ACC112 (cell line): Measurements from ENCODE around the gene CALHM2.
"Not testable (repeated sequence)": the region's sequence is repeated elsewhere in the genome, so short reads cannot be mapped to it uniquely, and the experiment has no call there.

Experiments used
- H2AFZ ChIP-seq: fragments of 200-600 bp; sonication (generic); one replicate; pipeline ENCODE4 v1.6.0; 2017; ENCODE audit warnings: antibody characterized with exemption, low read length; ENCODE audit not compliant: unreplicated experiment
- H3K27ac ChIP-seq: fragments of 200-600 bp; sonication (generic); 2 replicates; pipeline ENCODE4 v1.5.1; 2014; ENCODE audit warnings: low read depth, mild to moderate bottlenecking, antibody characterized with exemption, low read length, moderate library complexity
- H3K27me3 ChIP-seq: fragments of 200-600 bp; sonication (generic); 2 replicates; pipeline ENCODE4 v1.6.1; 2014; ENCODE audit warnings: mild to moderate bottlenecking, antibody characterized with exemption, low read length, moderate library complexity, mixed read lengths; ENCODE audit not compliant: insufficient read depth
- H3K36me3 ChIP-seq: fragments of 200-600 bp; sonication (generic); 2 replicates; pipeline ENCODE4 v1.6.1; 2016; ENCODE audit warnings: mild to moderate bottlenecking, antibody characterized with exemption, low read length, moderate library complexity, mixed read lengths; ENCODE audit not compliant: insufficient read depth
- H3K4me1 ChIP-seq: fragments of 200-600 bp; sonication (generic); one replicate; pipeline ENCODE4 v1.6.1; 2016; ENCODE audit warnings: low read length, mixed read lengths; ENCODE audit not compliant: insufficient read depth, unreplicated experiment, control insufficient read depth
- H3K4me3 ChIP-seq: fragments of 200-600 bp; sonication (generic); 2 replicates; pipeline ENCODE4 v1.5.1; 2014; ENCODE audit warnings: mild to moderate bottlenecking, low read depth, low read length
- H3K79me2 ChIP-seq: fragments of 200-600 bp; sonication (generic); one replicate; pipeline ENCODE4 v1.6.0; 2016; ENCODE audit warnings: low read length; ENCODE audit not compliant: control insufficient read depth, unreplicated experiment, insufficient read depth

CALHM2 gene

DNA sequence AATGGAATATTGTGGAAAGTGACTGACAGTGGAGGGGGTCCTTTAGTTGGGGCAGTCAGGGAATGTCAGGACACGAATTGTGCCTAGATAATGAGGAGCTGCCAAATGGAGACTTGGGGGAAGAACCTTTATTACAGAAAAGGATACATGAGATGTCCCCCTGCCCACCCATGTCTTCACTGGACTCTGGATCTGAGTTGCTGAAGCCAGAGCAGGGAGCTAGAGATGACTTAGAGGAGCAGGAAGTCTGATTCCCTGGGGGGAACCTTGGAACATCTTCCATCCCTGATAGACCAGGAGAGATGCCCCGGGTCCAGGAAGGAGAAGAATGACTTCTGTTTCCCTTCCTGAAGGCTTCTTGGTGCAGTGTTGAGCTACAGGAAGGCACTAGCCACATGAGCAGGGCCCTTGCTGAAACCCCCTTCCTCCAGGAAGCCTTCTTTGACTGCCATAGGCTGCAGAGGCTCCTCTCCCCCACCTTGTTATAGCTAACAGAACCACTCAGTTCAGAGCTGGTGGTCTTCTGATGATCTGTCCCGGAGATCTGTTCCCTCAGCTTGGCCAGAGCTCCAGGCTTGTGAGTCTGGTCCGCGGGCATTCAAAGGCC lies 40.6 kb upstream of the CALHM2 start:
- Histone ChIP-seq H3K27me3 (peaks cover 41% of the 10 kb centered on the region), H3K27ac (peak overlapping the region; percentile 3; the same call in 1 of the 2 replicates), H3K4me3 (peak overlapping the region; percentile 77; the same call in 1 of the 2 replicates), H3K4me1 (peaks cover 19% of the 10 kb centered on the region), H2AFZ (peak overlapping the region; percentile 32), H3K36me3 (no peaks in the 10 kb centered on the region), H3K79me2 (no peaks in the 10 kb centered on the region)

DNA sequence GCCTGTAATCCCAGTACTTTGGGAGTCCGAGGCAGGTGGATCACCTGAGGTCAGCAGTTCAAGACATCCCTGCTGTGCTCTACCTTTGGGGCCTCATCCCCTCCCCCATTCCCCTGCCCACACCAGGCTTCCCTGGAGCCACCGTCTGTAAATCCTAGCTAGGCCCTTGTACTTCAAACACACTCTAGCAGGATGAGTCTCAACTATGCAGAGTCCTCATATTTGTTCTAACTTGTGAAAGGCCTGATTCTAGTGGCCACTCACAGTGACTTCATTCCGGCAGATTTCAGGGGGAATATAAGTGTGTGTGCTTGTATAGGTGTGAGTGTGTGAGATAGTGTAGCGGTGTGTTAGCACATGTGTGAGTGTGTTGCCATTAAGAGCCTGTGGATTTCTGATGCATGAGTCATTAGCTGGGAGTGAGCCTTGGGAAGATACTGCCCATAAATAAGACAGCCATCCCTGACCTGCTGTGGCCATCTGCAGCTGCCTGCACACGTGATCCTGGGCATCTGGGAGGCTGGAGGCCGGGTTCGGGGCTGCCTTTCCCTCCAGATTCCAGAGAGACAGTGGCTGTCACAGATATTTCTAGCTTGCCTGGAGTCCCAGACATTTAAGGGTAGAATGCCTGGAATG lies 39.7 kb upstream of the CALHM2 start:
- Histone ChIP-seq H3K36me3 (no peaks in the 10 kb centered on the region), H3K4me1 (peaks cover 19% of the 10 kb centered on the region), H3K4me3 (no peak overlapping the region), H2AFZ (no peak overlapping the region), H3K27me3 (peaks cover 31% of the 10 kb centered on the region), H3K79me2 (no peaks in the 10 kb centered on the region), H3K27ac (peak overlapping the region; percentile 3; the same call in 1 of the 2 replicates)

DNA sequence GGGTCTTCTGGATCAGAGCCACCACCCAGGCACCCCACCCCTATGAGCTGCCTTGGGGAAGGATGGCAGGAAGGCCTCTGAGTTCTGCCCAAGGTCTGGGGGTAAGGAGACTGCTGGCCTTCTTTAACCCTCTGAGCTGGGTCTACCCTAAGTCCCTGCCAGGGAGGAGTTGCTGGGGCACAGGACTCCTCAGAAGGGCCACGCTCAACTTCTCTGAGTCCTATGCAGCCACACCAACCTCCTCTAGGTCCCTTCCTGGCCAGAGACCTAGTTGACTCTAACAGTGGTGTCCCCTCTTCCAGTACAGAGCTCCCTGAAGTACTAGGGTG lies 38.8 kb upstream of the CALHM2 start:
- Histone ChIP-seq H3K27ac (no peak overlapping the region), H3K27me3 (peaks cover 22% of the 10 kb centered on the region), H2AFZ (no peak overlapping the region)

DNA sequence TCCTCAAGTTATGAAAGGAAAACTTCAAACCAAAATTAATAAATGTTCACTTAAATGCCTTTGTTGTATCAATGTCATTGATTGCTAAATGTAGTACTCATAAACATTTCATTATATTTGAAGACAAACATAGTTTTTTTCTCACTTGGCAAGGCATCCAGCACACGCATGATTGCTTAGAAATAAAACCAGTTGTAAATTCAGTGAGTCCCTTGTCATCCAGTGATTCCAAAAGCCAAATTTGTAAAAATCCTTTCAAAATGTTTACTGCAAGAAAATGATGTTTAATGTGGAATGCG lies 35.2 kb upstream of the CALHM2 start:
- H3K27ac ChIP-seq, result no peak overlapping the region
- H3K79me2 ChIP-seq, result no peaks in the 10 kb centered on the region
- peaks cover 9% of the 10 kb centered on the region for H3K4me1 ChIP-seq

More for the DNA sequence above, 38.8 kb upstream of the CALHM2 start:
- Histone ChIP-seq H3K36me3 (no peaks in the 10 kb centered on the region), H3K4me3 (no peak overlapping the region), H3K4me1 (peaks cover 19% of the 10 kb centered on the region), H3K79me2 (no peaks in the 10 kb centered on the region)

DNA sequence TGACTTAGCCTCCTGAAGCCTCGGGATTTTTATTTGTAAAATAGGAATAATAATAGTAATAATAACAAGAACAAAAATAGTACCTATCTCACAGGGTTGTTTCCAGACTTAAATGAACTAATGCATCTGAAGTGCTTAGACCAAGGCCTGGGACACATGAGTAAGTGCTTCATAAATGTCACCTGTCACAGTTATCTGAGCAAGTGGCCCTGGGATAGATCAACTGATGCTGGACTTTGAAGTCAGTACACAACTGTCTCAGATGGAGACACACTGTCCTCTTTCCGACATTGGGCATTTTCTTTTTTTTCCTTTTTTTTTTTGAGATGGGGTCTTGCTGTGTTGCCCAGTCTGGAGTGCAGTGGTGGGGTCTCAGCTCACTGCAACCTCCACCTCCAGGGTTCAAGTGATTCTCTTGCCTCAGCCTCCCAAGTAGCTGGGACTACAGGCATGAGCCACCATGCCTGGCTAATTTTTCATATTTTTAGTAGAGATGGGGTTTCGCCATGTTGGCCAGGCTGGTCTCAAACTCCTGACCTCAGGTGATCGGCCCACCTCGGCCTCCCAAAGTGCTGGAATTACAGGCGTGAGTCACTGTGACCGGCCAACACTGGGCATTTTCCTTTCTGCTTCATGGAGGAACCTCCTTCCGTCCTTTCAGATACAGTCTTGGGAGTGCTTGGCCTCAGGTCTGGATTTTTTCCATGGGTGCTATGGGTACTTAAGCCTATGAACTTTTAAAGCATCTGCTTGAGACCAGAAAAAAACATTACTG lies 34.7 kb upstream of the CALHM2 start:
- not testable (repeated sequence) for H2AFZ ChIP-seq, H3K27me3 ChIP-seq, H3K4me3 ChIP-seq, H3K27ac ChIP-seq, H3K36me3 ChIP-seq, H3K79me2 ChIP-seq, H3K4me1 ChIP-seq

More for the DNA sequence above, 35.2 kb upstream of the CALHM2 start:
- H3K27me3 ChIP-seq, result no peaks in the 10 kb centered on the region
- H3K36me3 ChIP-seq, result no peaks in the 10 kb centered on the region
- no peak overlapping the region for H3K4me3 ChIP-seq
- H2AFZ ChIP-seq, result no peak overlapping the region

DNA sequence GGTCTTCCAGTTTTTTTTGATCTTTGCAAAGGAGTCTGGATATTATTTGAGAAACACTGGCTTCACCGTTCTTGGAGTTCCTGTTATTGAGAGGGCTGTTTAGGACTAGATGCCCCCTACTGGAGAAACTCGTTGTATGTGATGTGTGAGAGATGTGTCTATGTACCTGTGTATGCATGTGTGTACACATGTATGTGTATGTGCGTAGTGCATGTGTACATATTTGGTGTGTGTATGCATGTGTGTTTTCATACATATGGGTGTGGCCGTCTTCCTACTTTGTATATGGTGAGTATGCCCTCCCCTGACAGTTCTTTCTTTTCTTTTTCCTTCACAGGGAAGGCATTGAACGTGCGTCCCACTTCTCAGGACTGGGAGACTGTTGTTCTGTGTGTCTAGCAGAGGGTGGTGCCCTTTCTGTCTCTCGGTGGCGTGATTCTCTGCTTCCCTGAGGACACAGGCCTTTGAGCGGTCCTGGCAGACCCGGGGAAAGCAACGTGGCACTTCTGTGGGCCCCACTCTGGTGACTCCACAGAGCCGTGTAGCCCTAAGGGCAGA lies 29.9 kb upstream of the CALHM2 start:
- Histone ChIP-seq H3K27ac (no peak overlapping the region), H3K4me1 (peaks cover 20% of the 10 kb centered on the region), H3K36me3 (no peaks in the 10 kb centered on the region), H3K79me2 (no peaks in the 10 kb centered on the region), H3K27me3 (no peaks in the 10 kb centered on the region), H2AFZ (peak overlapping the region; percentile 51), H3K4me3 (no peak overlapping the region)

DNA sequence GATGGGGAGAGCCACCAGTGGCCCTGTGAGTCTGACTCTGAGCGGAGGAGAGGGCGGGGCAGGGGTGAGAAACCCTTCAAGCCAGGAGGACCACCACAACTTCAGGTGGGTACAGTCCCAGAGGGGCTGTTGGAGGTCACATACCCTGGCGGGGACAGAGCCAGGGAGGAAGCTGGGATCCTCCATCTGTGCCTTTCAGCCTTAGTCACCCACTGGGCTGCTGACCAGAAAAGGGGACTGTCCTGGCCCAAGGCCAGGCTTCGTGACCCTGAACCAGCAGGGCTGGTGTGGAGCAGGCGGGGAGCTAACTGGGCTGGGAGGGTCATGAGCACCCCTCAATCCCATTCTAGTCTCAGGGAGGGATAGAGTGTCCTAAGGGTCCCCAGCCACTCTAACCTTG lies 28.4 kb upstream of the CALHM2 start:
- Histone ChIP-seq H3K27me3 (no peaks in the 10 kb centered on the region), H3K4me3 (no peak overlapping the region), H3K4me1 (peaks cover 20% of the 10 kb centered on the region), H2AFZ (peak overlapping the region; percentile 30), H3K27ac (no peak overlapping the region), H3K79me2 (no peaks in the 10 kb centered on the region), H3K36me3 (no peaks in the 10 kb centered on the region)

DNA sequence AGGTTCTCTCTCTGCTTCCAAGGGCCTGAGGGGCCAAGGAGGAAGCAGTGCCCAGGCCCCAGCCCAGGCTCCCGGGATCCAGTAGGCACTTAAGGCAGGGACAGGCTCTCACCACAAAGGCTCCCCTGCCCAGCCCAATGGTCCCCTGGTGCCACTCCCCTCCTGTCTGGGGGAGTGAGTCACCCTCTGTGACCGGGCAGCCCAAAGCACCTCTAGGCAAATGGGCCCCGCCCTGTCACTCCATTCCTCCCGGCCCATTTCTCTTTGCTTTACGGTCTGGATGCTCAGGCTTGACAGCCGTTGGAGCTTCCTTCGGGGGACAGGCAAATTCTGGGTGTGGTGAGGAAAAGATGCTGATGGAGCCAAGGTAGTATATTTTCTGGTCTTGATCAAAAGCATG lies 27.0 kb upstream of the CALHM2 start, which contains the start of gene CALHM3:
Gene CALHM3 (minus strand): TSS at position 106 of the 400 bp plus-strand sequence. CDS start 208 bp downstream, outside the sequence.
- no peaks in the 10 kb centered on the region for H3K79me2 ChIP-seq
- no peaks in the 10 kb centered on the region for H3K27me3 ChIP-seq
- peaks cover 20% of the 10 kb centered on the region for H3K4me1 ChIP-seq
- no peaks in the 10 kb centered on the region for H3K36me3 ChIP-seq
- H2AFZ ChIP-seq, result no peak within 1 kb of the TSS
- H3K27ac ChIP-seq, result no peak within 1 kb of the TSS
- no peak within 1 kb of the TSS for H3K4me3 ChIP-seq

DNA sequence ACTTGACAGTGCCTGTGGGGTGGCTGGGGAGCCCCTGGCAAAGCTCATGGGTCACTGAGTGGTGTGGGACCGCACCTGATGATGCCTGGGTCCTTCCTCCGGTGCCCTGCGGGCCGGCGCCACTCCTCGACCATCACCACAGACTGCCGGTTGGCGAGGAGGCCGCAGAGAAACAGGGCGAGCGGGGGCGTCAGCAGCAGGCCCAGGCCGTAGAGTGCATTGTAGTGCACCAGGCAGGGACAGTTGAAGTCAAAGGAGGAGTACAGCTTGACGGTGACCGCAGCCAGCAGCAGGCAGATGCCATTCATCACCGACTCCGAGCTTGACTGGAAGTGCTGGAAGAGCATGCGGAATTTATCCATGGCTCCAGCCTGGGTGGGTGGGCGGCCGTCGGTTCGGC lies 26.5 kb upstream of the CALHM2 start:
- Histone ChIP-seq H3K27ac (no peak overlapping the region), H3K79me2 (no peaks in the 10 kb centered on the region), H3K4me3 (no peak overlapping the region), H3K36me3 (no peaks in the 10 kb centered on the region), H3K27me3 (no peaks in the 10 kb centered on the region), H2AFZ (no peak overlapping the region), H3K4me1 (peaks cover 20% of the 10 kb centered on the region)

DNA sequence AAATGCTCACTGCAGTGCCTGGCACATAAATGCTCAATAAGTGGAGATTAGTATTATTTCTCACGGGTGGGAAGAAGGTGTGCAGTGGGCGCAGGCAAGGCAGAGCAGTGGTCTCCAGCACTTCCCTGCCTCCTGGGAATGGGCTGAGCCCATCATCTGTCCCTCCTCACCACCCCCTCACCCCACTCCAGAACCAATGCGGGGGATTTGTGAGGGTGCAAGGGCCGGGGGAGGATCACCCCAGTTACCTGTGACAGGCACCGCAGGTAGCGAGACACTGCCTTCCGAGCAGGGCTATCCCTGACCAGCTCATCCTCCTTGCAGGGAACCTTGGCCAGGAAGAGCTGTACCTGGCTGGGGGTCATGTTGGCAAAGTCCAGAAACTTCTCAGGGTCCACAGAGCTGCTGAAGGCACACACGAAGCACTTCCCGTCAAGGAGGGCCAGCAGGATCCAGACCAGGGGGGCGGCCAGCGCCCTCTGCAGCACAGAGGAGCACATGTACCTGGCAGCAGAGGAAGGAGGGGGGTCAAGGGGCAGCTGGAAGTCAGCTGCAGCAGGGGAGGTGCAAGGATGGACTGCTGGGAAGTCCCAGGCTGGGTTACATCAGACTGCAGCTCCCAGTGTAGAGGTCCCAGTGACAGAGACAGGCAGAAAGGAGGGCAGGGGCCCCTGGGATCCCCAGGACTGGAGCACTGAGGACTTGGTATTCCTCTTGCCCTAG lies 24.0 kb upstream of the CALHM2 start:
- Histone ChIP-seq H3K4me1 (peaks cover 30% of the 10 kb centered on the region), H3K36me3 (no peaks in the 10 kb centered on the region), H2AFZ (no peak overlapping the region), H3K27ac (no peak overlapping the region), H3K27me3 (no peaks in the 10 kb centered on the region), H3K79me2 (no peaks in the 10 kb centered on the region), H3K4me3 (no peak overlapping the region)
